B cell (primary cell): ENCODE data around the gene CORO1C. TPM values are rescaled to one million over a fixed set of nuclear protein-coding genes. Genes with fewer than 3 reads are reported as not detected.

Experiments
- ATAC-seq: fragments of 200-7000 bp; cut with Tn5 transposase; one replicate; pipeline ENCODE4 v1.10.0; 2021; ENCODE audit warnings: low read depth, mild to moderate bottlenecking, moderate number of reproducible peaks, moderate library complexity
- CTCF ChIA-PET: fragments of 350-600 bp; sonication (Branson Sonifier 250); formaldehyde crosslinking; loops from one replicate; lab custom pipeline; 2021; ENCODE audit warnings: antibody characterized with exemption, inconsistent platforms; lab: Charles Lee
- POLR2A ChIA-PET: fragments of 350-600 bp; sonication (Branson Sonifier 250); formaldehyde crosslinking; loops from one replicate; lab custom pipeline; 2021; ENCODE audit warnings: antibody characterized with exemption; lab: Charles Lee
- DNase-seq: peaks from one replicate; pipeline ENCODE4 v3.0.0; 2013
- H2AFZ ChIP-seq: 2 replicates; pipeline ENCODE4 v1.6.1; 2012; ENCODE audit warnings: mild to moderate bottlenecking, low read depth, low read length; ENCODE audit not compliant: insufficient read depth, poor library complexity, severe bottlenecking
- H3K27ac ChIP-seq, 2 donors: 1 replicate in 1 of 2; 2 replicates in 1 of 2; pipeline ENCODE4 v1.5.1; 2012 to 2013; ENCODE audit warnings: low read length in 2 of 2, mild to moderate bottlenecking in 2 of 2, moderate library complexity in 1 of 2
- H3K27me3 ChIP-seq, 4 experiments: fragments of 200-600 bp in 1 of 4; sonication (generic) in 1 of 4; replicated peaks in 1 of 4; 1 replicate in 2 of 4; 2 replicates in 2 of 4; pipeline versions ENCODE4 v1.6.1 to v1.7.0; 2013 to 2016; ENCODE audit warnings: low read length in 3 of 4, mild to moderate bottlenecking in 2 of 4, mixed read lengths in 1 of 4, moderate library complexity in 1 of 4; ENCODE audit not compliant: insufficient read depth in 4 of 4, control insufficient read depth in 3 of 4; ENCODE audit errors: control extremely low read depth in 1 of 4
- H3K36me3 ChIP-seq, 2 experiments: replicated peaks in 1 of 2; 1 replicate in 1 of 2; 2 replicates in 1 of 2; pipeline versions ENCODE4 v1.6.1 to v1.7.1; 2013; ENCODE audit warnings: low read length in 1 of 2; ENCODE audit not compliant: insufficient read depth in 2 of 2, control insufficient read depth in 1 of 2; ENCODE audit errors: control extremely low read depth in 1 of 2, extremely low read depth in 1 of 2
- H3K4me1 ChIP-seq, 2 donors: fragments of 200-600 bp in 1 of 2; sonication (generic) in 1 of 2; 1 replicate in 1 of 2; 2 replicates in 1 of 2; pipeline versions ENCODE4 v1.5.1 to v1.6.1; 2013 to 2017; ENCODE audit warnings: low read length in 2 of 2; ENCODE audit not compliant: control insufficient read depth in 2 of 2, insufficient read depth in 2 of 2
- H3K4me2 ChIP-seq: replicated peaks from 2 replicates; pipeline ENCODE3; 2012; ENCODE audit warnings: mild to moderate bottlenecking, low read depth, low read length; ENCODE audit not compliant: poor library complexity, severe bottlenecking
- H3K4me3 ChIP-seq, 5 experiments: fragments of 200-600 bp in 1 of 5; sonication (generic) in 1 of 5; 1 replicate in 3 of 5; 2 replicates in 2 of 5; pipeline versions ENCODE4 v1.5.1 to v1.7.0; 2011 to 2016; ENCODE audit warnings: low read length in 4 of 5, mild to moderate bottlenecking in 4 of 5, low read depth in 2 of 5, control low read depth in 1 of 5, moderate library complexity in 1 of 5; ENCODE audit not compliant: insufficient read depth in 1 of 5; ENCODE audit errors: control extremely low read depth in 1 of 5, extremely low read depth in 1 of 5
- H3K79me2 ChIP-seq: fragments of 200-600 bp; sonication (generic); one replicate; pipeline ENCODE4 v1.6.0; 2016; ENCODE audit warnings: low read length; ENCODE audit not compliant: control insufficient read depth, insufficient read depth
- H3K9ac ChIP-seq: fragments of 200-600 bp; sonication (generic); 2 replicates; pipeline ENCODE4 v1.6.1; 2017; ENCODE audit warnings: mild to moderate bottlenecking, low read length, moderate library complexity
- H3K9me3 ChIP-seq, 3 donors: one replicate each; pipeline versions ENCODE4 v1.6.1 to v1.7.1; 2013; ENCODE audit warnings: low read length in 2 of 3; ENCODE audit not compliant: control insufficient read depth in 2 of 3, insufficient read depth in 1 of 3; ENCODE audit errors: control extremely low read depth in 1 of 3
- H4K20me1 ChIP-seq: 2 replicates; pipeline ENCODE4 v1.6.0; 2012; ENCODE audit warnings: mild to moderate bottlenecking, low read length; ENCODE audit not compliant: insufficient read depth, control insufficient read depth, poor library complexity, severe bottlenecking
- H3K27ac Mint-ChIP-seq: one replicate; pipeline ENCODE4 v1.8.0; 2021; ENCODE audit warnings: mixed read lengths
- H3K27me3 Mint-ChIP-seq: one replicate; pipeline ENCODE4 v1.8.0; 2021; ENCODE audit warnings: mixed read lengths
- H3K4me1 Mint-ChIP-seq: one replicate; pipeline ENCODE4 v1.8.0; 2021; ENCODE audit warnings: mixed read lengths
- H3K4me3 Mint-ChIP-seq: one replicate; pipeline ENCODE4 v1.8.0; 2021; ENCODE audit warnings: mixed read lengths
- H3K9me3 Mint-ChIP-seq: one replicate; pipeline ENCODE4 v1.8.0; 2022; ENCODE audit warnings: mixed read lengths; ENCODE audit not compliant: insufficient read depth
- EZH2 ChIP-seq: IDR thresholded peaks from 2 replicates; pipeline ENCODE4 v1.6.1; 2012; ENCODE audit warnings: borderline replicate concordance, low read depth, mild to moderate bottlenecking, moderate library complexity, low read length; ENCODE audit not compliant: insufficient read depth, poor library complexity, severe bottlenecking
- whole genome bisulfite sequencing: methylation state at CpG from one replicate; pipeline ENCODE4 v1.1.5; 2013; ENCODE audit warnings: missing lambda C conversion rate; ENCODE audit not compliant: insufficient coverage; 5-methylcytosine and 5-hydroxymethylcytosine counted together
- intact Hi-C: fragments of 100-400 bp; cut with micrococcal nuclease; formaldehyde crosslinking; loops from one replicate; pipeline ENCODE4 v1.10.0; 2022
- polyA plus RNA-seq: library from polyadenylated mRNA; depleted of rRNA; stranded (reverse); fragments of >200 nt; gene quantifications from 2 replicates; pipeline ENCODE4 v1.2.3, GENCODE V29; 2012
- total RNA-seq, 2 donors: library from RNA; stranded (reverse); fragments of 120-200 nt in 1 of 2; gene quantifications; 1 replicate in 1 of 2; 2 replicates in 1 of 2; pipeline versions ENCODE4 v1.2.3 to v1.2.4, GENCODE V29; 2013 to 2022
- TF ChIP-seq, protein P1 (sequence below): fragments of 200-600 bp; IDR thresholded peaks from one replicate; pipeline ENCODE4 v1.8.0; 2022; ENCODE audit warnings: antibody characterized with exemption, mild to moderate bottlenecking

The CORO1C gene
- total and polyA plus RNA-seq, 2 donors (not counting 1 experiment from before 2014, with no cell fraction given): 19.2 to 68.0 TPM

DNA sequence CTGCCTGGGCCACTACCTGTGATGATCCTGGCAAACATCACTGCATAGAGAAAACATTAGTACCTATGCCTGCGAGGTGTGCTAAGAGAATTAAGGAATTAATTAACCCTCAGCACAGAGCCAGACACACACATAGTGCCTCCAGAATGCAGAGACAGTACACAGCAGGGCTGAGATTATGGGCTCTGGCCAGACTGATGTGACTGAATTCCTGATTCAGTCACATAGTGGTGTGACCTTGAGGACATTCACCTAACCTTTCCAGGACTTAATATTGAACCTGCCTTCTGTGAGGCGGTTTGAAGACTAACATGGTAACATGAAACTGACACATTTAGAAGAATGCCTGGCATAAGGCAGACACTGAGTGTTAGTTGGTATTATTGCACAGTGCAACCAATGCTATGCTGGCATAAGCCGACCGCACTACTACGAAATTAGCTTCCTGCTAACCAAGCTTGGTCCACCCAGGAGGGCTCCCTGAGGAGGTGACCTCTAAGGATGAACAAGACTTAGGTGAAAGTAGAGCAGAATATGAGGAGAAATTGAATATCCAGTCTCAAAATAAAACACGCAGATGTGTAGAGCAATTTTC is 65.6 kb downstream of the CORO1C start:
- DNase-seq (no peak), ATAC-seq (no peak)
- Mint-ChIP-seq H3K9me3 (no peaks in the 10 kb centered on the region), H3K4me1 (peaks cover 56% of the 10 kb centered on the region), H3K4me3 (no peak overlapping the region), H3K27me3 (no peaks in the 10 kb centered on the region), H3K27ac (peak overlapping the region; percentile 67)
- WGBS: 100% methylated on average over 1 of the region's 6 CpGs
- Histone ChIP-seq H4K20me1 (no peaks in the 10 kb centered on the region), H3K79me2 (peaks cover 47% of the 10 kb centered on the region), H3K27ac (peak overlapping the region; percentile 62 to 77), H3K4me2 (peak overlapping the region; percentile 71), H2AFZ (no peak overlapping the region), H3K9me3 (no peaks in the 10 kb centered on the region), H3K4me3 (no peak overlapping the region), H3K36me3 (peaks cover 0 to 4% of the 10 kb centered on the region in 2 experiments), H3K27me3 (no peaks in the 10 kb centered on the region), H3K4me1 (peaks cover 52 to 53% of the 10 kb centered on the region in 2 donors), H3K9ac (no peak overlapping the region)
- CTCF ChIA-PET: interaction anchor here (0.7 to 11.7 kb wide), 34 partner anchors 8 to 428 kb away, joined by 3 to 312 read pairs (median 6); partner anchors contain the start of genes ALKBH2, CORO1C, ISCU and SART3
- intact Hi-C loops: loop anchor here (1.0 to 2.0 kb wide), 3 partner anchors 25 to 66 kb away; partner anchors contain the start of gene CORO1C
- POLR2A ChIA-PET: no interaction called here
- TF ChIP-seq, protein P1, sequence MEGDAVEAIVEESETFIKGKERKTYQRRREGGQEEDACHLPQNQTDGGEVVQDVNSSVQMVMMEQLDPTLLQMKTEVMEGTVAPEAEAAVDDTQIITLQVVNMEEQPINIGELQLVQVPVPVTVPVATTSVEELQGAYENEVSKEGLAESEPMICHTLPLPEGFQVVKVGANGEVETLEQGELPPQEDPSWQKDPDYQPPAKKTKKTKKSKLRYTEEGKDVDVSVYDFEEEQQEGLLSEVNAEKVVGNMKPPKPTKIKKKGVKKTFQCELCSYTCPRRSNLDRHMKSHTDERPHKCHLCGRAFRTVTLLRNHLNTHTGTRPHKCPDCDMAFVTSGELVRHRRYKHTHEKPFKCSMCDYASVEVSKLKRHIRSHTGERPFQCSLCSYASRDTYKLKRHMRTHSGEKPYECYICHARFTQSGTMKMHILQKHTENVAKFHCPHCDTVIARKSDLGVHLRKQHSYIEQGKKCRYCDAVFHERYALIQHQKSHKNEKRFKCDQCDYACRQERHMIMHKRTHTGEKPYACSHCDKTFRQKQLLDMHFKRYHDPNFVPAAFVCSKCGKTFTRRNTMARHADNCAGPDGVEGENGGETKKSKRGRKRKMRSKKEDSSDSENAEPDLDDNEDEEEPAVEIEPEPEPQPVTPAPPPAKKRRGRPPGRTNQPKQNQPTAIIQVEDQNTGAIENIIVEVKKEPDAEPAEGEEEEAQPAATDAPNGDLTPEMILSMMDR: no peak
- TF ChIP-seq EZH2: no peak
